Glutamatergic neuron (in vitro differentiated cells): ENCODE measurements around the gene IGFN1. TPM values are rescaled to one million over a fixed set of nuclear protein-coding genes. Genes with fewer than 3 reads are reported as not detected.

ENCODE experiments used
- DNase-seq: peaks from one replicate; pipeline ENCODE4 v3.0.0; 2022
- H3K27ac Mint-ChIP-seq: one replicate; pipeline ENCODE4 v1.8.0; 2020; ENCODE audit warnings: mild to moderate bottlenecking, mixed read lengths, inconsistent platforms; ENCODE audit not compliant: unreplicated experiment
- H3K27me3 Mint-ChIP-seq: one replicate; pipeline ENCODE4 v1.8.0; 2020; ENCODE audit warnings: mild to moderate bottlenecking, moderate library complexity, mixed read lengths, inconsistent platforms; ENCODE audit not compliant: unreplicated experiment
- H3K36me3 Mint-ChIP-seq: one replicate; pipeline ENCODE4 v1.8.0; 2020; ENCODE audit warnings: mild to moderate bottlenecking, mixed read lengths, inconsistent platforms; ENCODE audit not compliant: unreplicated experiment
- H3K4me1 Mint-ChIP-seq: one replicate; pipeline ENCODE4 v1.8.0; 2020; ENCODE audit warnings: mild to moderate bottlenecking, low read depth, mixed read lengths, inconsistent platforms; ENCODE audit not compliant: unreplicated experiment
- H3K4me3 Mint-ChIP-seq: one replicate; pipeline ENCODE4 v1.8.0; 2020; ENCODE audit warnings: mild to moderate bottlenecking, mixed read lengths, inconsistent platforms; ENCODE audit not compliant: unreplicated experiment
- H3K9me3 Mint-ChIP-seq: one replicate; pipeline ENCODE4 v1.8.0; 2020; ENCODE audit warnings: mild to moderate bottlenecking, moderate library complexity, mixed read lengths, inconsistent platforms; ENCODE audit not compliant: unreplicated experiment
- total RNA-seq: library from RNA; stranded (reverse); fragmentation: NEBNext Ultra II Directional; extraction: Animal tissue kit (Norgen Biotek cat#: 25700); gene quantifications from one replicate; pipeline ENCODE4 v1.2.1, GENCODE V29; 2021; ENCODE audit not compliant: unreplicated experiment
- TF ChIP-seq, protein P1 (sequence below): fragments of 200-600 bp; sonication (generic); IDR thresholded peaks from one replicate; pipeline ENCODE4 v1.5.0; 2021; ENCODE audit not compliant: partially characterized antibody, unreplicated experiment

IGFN1 gene
- total RNA-seq, 1 donor from 2014 or later, result 1.9 TPM

- Mint-ChIP-seq H3K27me3 (peaks cover 10% of the 10 kb centered on the region), H3K9me3 (peaks cover 8% of the 10 kb centered on the region), H3K4me1 (no peaks in the 10 kb centered on the region), H3K4me3 (no peak overlapping the region), H3K36me3 (no peaks in the 10 kb centered on the region), H3K27ac (no peak overlapping the region)
- DNase-seq, result no peak
- TF ChIP-seq, protein P1, sequence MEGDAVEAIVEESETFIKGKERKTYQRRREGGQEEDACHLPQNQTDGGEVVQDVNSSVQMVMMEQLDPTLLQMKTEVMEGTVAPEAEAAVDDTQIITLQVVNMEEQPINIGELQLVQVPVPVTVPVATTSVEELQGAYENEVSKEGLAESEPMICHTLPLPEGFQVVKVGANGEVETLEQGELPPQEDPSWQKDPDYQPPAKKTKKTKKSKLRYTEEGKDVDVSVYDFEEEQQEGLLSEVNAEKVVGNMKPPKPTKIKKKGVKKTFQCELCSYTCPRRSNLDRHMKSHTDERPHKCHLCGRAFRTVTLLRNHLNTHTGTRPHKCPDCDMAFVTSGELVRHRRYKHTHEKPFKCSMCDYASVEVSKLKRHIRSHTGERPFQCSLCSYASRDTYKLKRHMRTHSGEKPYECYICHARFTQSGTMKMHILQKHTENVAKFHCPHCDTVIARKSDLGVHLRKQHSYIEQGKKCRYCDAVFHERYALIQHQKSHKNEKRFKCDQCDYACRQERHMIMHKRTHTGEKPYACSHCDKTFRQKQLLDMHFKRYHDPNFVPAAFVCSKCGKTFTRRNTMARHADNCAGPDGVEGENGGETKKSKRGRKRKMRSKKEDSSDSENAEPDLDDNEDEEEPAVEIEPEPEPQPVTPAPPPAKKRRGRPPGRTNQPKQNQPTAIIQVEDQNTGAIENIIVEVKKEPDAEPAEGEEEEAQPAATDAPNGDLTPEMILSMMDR, result no peak
These were observed 21.9 kb downstream of the IGFN1 start for GRCh38 chr1:201212461-201213055.

- Mint-ChIP-seq H3K36me3 (no peaks in the 10 kb centered on the region), H3K4me3 (no peak overlapping the region), H3K4me1 (no peaks in the 10 kb centered on the region), H3K27ac (no peak overlapping the region), H3K9me3 (peaks cover 8% of the 10 kb centered on the region), H3K27me3 (peaks cover 10% of the 10 kb centered on the region)
- TF ChIP-seq, protein P1, result no peak
- no peak for DNase-seq
These were observed 22.6 kb downstream of the IGFN1 start for GRCh38 chr1:201213106-201213770.

DNA sequence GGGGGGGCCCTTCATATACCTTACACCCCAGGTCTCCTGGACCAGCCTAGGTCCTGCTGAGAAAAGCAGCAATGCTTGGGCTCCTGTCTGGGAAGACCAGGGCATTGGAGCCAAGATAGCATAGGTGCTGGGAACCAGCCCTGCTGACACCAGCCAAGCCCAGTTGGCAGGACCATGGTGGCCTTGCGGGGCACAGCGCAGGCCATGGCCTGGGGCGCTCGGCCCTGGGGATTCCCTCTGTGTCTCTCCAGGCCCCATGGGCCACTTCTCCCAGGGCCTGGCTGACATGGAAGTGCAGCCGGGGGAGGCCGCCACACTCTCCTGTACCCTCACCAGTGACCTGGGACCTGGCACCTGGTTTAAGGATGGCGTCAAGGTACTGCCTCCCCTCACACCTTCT, 23.3 kb downstream of the IGFN1 start:
- H3K4me1 Mint-ChIP-seq, result no peaks in the 10 kb centered on the region
- H3K27me3 Mint-ChIP-seq, result peaks cover 10% of the 10 kb centered on the region
- H3K4me3 Mint-ChIP-seq, result no peak overlapping the region

DNA sequence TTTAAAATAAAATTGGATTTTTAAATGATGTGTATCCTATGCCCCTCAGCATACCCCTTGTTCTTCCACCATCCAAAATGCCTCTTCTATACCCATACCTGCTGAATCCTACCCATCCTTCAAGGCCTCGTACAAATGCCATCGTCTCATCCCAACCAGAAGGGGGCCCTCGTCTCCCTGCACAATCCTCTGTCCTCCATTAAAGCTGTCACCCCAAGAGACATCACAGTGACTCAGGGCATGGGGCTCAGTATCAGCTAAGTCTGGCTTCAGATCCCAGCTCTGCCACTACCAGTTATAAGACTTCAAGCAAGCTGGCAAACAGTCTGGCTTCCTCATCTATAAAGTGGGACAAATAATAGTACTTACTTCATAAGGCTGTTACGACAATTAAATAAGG, 23.8 kb downstream of the IGFN1 start:
- peaks cover 8% of the 10 kb centered on the region for H3K27me3 Mint-ChIP-seq
- no peak overlapping the region for H3K27ac Mint-ChIP-seq
- DNase-seq, result no peak
- no peak overlapping the region for H3K4me3 Mint-ChIP-seq
- H3K36me3 Mint-ChIP-seq, result no peaks in the 10 kb centered on the region
- TF ChIP-seq, protein P1, result no peak
- no peaks in the 10 kb centered on the region for H3K4me1 Mint-ChIP-seq
- H3K9me3 Mint-ChIP-seq, result peaks cover 8% of the 10 kb centered on the region

More for the DNA sequence above, 23.3 kb downstream of the IGFN1 start:
- Mint-ChIP-seq H3K27ac (no peak overlapping the region), H3K9me3 (peaks cover 8% of the 10 kb centered on the region), H3K36me3 (no peaks in the 10 kb centered on the region)
- no peak for DNase-seq
- TF ChIP-seq, protein P1, result no peak

GRCh38 chr1:201214886-201215285, 24.3 kb downstream of the IGFN1 start:
- Mint-ChIP-seq H3K27me3 (peaks cover 5% of the 10 kb centered on the region), H3K9me3 (peaks cover 8% of the 10 kb centered on the region), H3K27ac (no peak overlapping the region), H3K4me1 (no peaks in the 10 kb centered on the region), H3K36me3 (no peaks in the 10 kb centered on the region), H3K4me3 (no peak overlapping the region)
- TF ChIP-seq, protein P1, result no peak
- no peak for DNase-seq
